NB4 (cell line): ENCODE results near the gene HS3ST4.

Experiments
- POLR2A ChIP-seq: IDR thresholded peaks from 2 replicates; pipeline ENCODE4 v1.6.1; 2011; ENCODE audit warnings: mild to moderate bottlenecking; ENCODE audit not compliant: insufficient read length; ENCODE audit errors: extremely low read depth
- TF ChIP-seq, protein P1 (sequence below): IDR thresholded peaks from one replicate; pipeline ENCODE4 v1.5.1; 2012; ENCODE audit warnings: low read depth, low read length

GRCh38 chr16:25783226-25783625 lies 91.5 kb downstream of the HS3ST4 start:
- TF ChIP-seq, protein P1, sequence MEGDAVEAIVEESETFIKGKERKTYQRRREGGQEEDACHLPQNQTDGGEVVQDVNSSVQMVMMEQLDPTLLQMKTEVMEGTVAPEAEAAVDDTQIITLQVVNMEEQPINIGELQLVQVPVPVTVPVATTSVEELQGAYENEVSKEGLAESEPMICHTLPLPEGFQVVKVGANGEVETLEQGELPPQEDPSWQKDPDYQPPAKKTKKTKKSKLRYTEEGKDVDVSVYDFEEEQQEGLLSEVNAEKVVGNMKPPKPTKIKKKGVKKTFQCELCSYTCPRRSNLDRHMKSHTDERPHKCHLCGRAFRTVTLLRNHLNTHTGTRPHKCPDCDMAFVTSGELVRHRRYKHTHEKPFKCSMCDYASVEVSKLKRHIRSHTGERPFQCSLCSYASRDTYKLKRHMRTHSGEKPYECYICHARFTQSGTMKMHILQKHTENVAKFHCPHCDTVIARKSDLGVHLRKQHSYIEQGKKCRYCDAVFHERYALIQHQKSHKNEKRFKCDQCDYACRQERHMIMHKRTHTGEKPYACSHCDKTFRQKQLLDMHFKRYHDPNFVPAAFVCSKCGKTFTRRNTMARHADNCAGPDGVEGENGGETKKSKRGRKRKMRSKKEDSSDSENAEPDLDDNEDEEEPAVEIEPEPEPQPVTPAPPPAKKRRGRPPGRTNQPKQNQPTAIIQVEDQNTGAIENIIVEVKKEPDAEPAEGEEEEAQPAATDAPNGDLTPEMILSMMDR = no peak
- no peak for TF ChIP-seq POLR2A
